Measurements from ENCODE around the gene NSG2.

DNA sequence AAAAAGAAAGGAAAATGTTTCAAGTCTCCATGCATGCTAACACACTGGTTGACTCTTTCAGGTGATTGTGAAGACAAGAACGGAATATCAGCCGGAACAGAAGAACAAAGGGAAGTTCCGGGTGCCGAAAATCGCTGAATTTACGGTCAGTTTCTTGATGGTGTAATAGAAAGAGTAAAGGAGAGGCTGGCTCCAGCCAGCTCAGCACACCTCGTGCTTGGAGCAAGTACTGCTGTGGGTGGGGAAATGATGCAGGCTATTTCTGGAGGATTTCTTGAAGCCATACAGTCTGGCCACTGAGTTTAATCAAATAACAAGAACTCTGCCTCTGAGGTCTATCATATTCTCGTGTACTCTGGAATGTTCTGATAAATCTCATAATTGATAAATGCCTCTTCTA is 18.7 kb downstream of the NSG2 start:
- no peak for TF ChIP-seq POLR2A (IDR thresholded peaks at IDR 0.05; ENCODE audit: low read length)
- no peak for TF ChIP-seq GATA1 (IDR thresholded peaks at IDR 0.05; ENCODE audit: low read depth, low read length)

Data from erythroblast (primary cell).